GM18526 (cell line): ENCODE results near the gene RAP1GAP.

ENCODE experiments used
- POLR2A ChIP-seq: IDR thresholded peaks from 3 replicates; pipeline ENCODE4 v1.6.1; 2011; ENCODE audit not compliant: insufficient read length; ENCODE audit errors: extremely low read depth

RAP1GAP gene

DNA sequence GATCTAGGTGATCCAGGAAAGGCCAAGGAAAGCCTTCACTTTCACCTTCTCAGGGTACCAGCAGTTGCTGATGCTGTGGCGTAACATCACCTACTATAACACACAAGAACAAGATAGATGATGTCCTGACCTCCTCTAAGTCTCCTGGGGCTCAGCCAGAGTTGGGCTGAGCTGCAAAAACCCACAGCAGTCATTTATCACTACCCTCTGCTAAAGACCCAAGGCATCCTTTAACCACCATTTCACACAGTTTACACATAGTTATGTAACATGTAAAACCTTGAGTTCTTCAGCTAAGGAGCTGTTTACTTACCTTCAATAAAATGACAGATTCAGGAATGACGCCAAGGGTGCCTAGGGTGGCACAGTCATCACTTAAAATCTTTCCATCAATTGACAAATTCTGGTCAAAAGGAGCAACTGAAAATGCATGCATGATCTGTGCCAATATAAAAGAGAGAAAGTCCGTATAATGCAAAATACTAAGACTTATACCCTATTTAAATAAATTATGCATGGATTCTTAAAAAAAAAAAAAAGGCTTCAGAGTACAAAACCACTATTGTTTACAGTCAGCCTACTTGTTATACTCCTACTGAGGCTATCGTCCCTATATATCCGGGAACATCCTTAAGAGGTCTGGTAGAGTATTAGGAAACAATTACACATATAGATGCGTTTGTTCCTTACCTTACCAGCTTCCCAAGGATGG lies 20.7 kb upstream of the RAP1GAP start:
- TF ChIP-seq POLR2A: no peak

DNA sequence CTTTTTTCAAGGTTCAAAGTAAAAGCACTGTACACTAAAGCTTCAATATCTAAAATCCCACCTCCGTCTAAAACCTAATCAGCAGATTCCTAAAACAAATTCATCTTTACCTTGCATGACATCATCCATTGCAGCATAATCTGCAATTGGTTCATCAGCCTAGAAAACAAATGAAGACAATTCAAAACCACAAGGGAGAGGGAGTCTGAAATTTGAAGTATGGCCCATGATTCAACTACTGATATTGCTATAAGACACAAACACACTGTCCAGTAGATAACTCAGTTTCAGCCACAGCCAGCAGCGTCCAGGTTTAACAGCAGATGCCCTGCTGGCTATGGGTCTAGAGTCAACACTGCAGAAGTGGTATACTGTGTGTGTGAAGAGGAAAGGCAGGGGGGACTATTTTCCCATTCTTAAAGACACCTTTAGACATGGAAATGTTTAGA lies 17.9 kb upstream of the RAP1GAP start:
- TF ChIP-seq POLR2A: no peak

GRCh38 chr1:21685946-21686678 lies 17.0 kb upstream of the RAP1GAP start:
- no peak for TF ChIP-seq POLR2A

DNA sequence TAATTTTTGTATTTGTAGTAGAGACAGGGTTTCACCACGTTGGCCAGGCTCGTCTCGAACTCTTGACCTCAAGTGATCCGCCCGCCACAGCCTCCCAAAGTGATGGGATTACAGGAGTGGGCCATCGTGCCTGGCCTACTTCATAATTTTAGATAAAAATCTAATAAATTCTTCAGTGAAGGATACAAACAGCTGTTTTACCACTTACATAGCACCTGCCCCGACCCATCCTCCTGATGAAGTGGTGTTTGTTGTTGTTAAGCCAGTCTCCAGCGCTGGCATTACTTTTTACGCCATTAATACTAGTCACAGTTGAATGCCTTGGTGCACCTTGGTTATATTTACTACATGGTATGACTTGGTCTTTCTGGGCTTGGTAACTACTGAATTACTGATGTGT lies 12.3 kb upstream of the RAP1GAP start:
- TF ChIP-seq POLR2A: no peak

DNA sequence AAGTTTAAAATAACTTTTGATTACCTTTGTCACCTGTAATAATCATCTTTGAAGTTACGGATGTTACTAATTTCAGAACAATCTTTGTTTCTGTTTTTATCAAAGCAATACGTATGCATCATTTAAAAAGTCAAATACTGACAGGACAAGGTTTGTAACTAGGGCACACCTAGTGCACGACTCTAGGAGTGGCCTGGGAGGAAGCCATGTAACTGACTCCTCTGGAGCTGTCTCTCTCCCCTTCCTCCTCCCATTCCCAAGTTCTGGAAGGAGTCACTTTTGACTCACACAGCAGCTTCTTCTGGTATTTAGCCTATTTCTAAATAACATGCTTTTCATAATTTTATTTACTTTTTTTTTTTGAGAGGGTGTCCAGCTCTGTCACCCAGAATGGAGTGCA lies 11.8 kb upstream of the RAP1GAP start:
- no peak for TF ChIP-seq POLR2A

DNA sequence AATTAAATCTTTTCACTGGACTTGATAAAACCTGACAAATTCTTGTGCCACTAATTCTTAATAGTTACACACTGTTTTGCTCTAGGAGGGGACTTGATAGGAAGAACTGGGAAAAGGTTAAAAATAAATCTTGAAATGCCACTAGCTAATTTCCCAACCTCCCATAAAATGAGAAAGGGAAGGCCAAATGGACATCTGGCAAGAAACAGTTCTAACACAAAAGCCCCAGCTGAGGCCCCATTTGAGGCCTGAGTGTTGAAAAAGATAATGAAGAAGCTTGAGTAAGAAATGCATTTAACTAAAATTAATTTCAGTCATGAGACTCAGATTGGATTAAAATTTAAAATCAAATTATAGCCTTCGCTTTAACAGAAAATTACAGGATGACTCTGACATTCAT lies 11.2 kb upstream of the RAP1GAP start:
- no peak for TF ChIP-seq POLR2A

GRCh38 chr1:21677168-21677567 lies 8.0 kb upstream of the RAP1GAP start:
- TF ChIP-seq POLR2A: no peak

- no peak for TF ChIP-seq POLR2A
Observed at GRCh38 chr1:21674957-21675356, 5.8 kb upstream of the RAP1GAP start.

- no peak for TF ChIP-seq POLR2A
Observed at GRCh38 chr1:21673277-21673780, 4.2 kb upstream of the RAP1GAP start.

DNA sequence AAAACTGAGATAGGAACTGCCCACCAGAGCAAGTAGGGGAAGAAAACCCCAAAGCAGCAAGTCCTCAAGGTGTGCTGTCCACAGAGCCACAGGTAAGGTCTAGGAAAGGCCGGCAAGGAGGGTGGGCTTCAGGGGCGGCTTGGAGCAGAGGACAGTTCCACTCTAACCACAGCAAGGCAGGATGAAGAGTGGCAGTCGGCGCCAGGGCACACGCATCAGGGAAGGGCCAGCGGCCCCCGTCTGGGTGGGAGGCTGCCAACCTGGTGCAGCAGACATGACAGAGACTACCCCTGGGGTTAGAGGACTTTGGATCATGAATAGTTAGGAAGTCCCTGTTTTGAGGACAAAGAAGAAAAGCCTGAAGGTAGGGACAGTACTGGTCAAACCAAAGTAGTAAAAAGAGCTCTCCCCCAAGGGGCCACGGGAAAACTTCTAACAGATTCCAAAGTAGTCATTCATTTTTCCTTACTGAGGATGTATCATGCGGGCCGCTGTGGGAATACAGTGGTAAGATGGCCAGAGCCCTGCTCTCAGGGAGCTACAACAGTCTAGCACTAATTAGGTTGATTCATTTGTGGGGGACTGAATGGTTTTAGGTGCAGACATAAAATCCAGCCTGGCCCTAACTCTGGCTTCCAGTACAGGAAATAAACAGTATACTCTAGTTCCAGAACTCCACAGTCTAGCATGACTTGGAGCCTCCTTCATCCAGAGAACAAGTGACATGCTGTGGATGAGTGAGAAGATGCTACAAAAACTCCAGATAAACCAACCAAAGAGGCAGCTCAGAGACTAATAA lies 3.5 kb upstream of the RAP1GAP start:
- no peak for TF ChIP-seq POLR2A

DNA sequence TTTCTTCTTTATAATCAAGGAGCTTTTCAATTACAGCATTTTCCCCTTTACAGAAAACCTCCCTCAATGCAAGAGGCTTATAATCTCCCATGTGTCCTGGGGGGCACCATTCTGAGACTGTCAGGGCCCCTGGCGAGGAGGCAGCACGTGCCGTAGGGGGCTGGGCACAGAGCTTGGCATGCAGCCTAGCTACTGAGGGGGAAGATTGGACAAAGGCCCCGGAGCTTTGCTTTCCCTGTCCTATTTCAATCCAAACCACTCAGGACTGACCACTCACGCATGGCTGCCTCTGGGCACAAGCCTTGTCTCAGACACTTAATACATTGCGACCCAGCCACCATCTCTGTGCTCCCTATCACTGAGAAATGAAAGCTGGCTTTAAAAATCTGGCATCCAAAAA lies 2.8 kb upstream of the RAP1GAP start:
- no peak for TF ChIP-seq POLR2A

GRCh38 chr1:21670956-21671902 lies 2.1 kb upstream of the RAP1GAP start:
- no peak for TF ChIP-seq POLR2A

GRCh38 chr1:21670059-21670881 lies 1.1 kb upstream of the RAP1GAP start:
- no peak for TF ChIP-seq POLR2A

- TF ChIP-seq POLR2A: no peak
Observed at GRCh38 chr1:21668951-21669257, 253 bp downstream of the RAP1GAP start.

GRCh38 chr1:21668232-21668950 lies 766 bp downstream of the RAP1GAP start:
- TF ChIP-seq POLR2A: no peak
